KBM-7 (cell line): ENCODE data around the gene KIRREL3.

Experiments used
- DNase-seq: peaks from one replicate; pipeline ENCODE4 v3.0.0-alpha.2; 2015
- in situ Hi-C: fragments of 300-500 bp; cut with MboI; formaldehyde crosslinking; loops from 2 replicates; pipeline ENCODE4 v1.14.3; 2020; ENCODE audit warnings: low sequenced_read_pairs, low pct_unique_long_range_greater_than_20kb, mixed read lengths

Gene KIRREL3

DNA sequence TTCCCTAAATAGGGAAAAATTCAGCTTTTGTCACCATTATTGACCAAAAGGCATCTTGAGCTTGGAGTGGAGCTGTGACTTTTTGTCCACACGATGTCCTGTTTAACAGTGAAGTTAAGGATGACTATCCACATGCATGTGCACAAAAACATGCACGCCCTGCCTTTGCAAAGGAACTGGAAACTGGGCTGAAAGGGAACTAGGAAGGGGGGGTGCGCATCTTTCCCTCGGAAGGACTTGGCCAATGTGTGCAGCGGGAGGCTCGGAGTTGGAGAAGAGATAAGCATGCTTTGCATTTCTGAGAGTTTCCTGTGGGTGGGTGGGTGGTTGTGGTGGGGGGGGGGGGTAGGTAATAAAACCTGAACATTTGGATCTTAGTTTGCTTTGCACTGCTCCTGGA is 411 bp upstream of the KIRREL3 start:
- in situ Hi-C loops: no loop called here
- no peak for DNase-seq

GRCh38 chr11:126999366-126999765 is 1.2 kb downstream of the KIRREL3 start:
- in situ Hi-C loops: no loop called here
- DNase-seq: no peak

DNA sequence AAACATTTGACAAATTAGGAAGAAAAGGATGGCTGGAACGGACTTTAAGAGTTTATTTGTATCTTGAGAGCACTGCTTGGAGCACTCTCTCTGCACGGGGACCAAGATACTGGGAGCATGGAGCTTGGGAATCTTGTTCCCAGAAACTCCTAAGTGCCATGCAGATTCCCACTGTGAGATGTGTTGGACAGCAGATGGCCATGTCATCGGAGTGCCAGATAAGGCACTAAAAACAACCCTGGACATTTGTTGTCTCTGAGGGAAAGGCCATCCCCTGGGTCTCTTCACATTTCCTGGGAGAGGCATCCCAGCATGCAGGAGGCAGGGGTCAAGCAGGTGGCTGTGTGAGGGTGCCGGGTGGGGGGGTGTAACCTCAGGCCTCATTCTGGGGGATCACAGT is 2.9 kb downstream of the KIRREL3 start:
- DNase-seq: no peak
- in situ Hi-C loops: no loop called here

DNA sequence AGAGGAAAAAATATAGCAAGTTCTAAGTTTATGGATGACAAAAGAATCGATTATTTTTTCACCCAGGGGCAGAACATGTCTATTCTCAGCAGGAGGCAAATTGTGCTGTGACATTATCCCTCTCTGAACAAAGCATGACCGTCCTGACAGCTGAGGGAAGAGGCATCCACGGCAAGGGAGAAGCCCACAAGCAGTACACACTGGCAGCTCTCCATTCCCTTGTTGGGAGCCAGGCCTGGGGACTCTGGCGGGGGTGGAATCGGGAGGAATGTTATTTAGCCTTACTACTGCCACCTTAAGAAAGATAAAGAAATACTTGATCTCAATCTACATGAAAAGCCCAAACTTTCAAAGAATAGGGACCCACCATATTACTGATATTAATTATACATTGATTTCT is 3.4 kb downstream of the KIRREL3 start:
- in situ Hi-C loops: no loop called here
- no peak for DNase-seq

DNA sequence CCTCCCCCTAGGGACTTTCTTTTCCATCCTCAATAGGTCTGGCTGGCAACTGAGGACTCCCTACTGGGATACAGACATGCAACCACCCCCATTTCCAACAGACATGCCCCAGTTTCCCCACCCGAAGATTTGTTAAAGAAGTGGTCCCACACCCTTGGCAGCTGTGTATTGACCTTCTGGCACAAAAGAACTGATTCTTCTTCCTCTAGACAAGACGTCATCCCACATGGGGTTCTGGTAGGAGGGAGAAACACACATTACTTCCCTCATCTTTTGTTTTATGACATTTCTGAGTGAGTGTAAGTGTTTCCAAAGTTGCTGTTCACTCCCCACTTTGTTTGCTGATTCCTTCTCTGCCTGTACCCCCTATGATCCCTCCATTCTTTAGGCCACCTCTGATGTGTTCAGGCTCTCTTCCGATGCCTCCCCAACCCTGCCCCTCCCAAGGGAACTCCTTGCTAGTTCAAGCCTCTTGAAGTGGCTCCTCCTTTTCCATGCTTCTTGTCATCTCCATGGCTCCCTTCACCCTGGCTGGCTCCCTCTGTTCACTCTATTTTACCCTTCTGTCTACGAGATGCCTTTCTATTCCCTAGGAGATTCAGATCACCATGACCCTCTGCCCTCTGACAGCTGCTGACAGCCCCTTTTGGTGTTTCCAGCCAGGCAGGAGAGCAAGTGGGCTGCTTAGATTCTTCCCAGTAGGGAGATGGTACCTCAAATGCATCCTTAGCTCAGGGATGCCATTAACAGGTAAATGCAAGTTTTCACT is 4.3 kb downstream of the KIRREL3 start:
- in situ Hi-C loops: no loop called here
- DNase-seq: no peak

DNA sequence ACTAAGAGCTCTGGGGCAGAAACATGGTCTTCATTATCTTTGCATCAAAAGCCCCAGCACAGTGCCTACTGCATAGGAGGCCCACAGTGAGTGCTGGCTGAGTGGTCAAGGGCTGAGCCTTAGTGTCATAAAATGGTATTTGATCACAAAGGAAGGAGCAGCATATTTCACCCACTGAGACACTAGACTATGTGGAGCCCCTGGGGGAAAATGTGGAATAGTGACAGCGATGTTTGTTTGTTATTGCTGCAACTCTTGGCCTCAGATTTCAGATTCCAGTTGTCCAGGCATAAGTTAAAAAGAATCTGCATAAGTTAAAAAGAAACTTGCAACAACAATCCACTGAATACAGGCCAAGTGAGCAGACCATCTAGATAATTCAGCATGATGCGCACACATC is 7.0 kb downstream of the KIRREL3 start:
- no peak for DNase-seq
- in situ Hi-C loops: no loop called here

DNA sequence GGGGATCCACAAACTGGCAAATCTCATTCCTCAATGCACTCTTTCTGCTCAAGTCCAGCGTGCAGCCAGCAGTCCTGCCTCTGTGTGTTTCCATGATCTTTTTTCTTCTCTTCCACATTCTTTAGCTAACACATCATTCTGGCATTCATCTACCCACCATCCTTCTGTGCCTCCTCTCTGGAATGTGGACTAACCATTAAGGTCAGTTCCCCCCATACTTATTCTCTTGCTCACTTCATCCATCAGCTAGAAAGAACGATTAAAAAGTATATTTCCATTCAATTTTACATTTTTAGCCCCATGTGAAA is 7.8 kb downstream of the KIRREL3 start:
- in situ Hi-C loops: no loop called here
- DNase-seq: no peak

GRCh38 chr11:126992065-126992803 is 8.3 kb downstream of the KIRREL3 start:
- in situ Hi-C loops: no loop called here
- DNase-seq: no peak

DNA sequence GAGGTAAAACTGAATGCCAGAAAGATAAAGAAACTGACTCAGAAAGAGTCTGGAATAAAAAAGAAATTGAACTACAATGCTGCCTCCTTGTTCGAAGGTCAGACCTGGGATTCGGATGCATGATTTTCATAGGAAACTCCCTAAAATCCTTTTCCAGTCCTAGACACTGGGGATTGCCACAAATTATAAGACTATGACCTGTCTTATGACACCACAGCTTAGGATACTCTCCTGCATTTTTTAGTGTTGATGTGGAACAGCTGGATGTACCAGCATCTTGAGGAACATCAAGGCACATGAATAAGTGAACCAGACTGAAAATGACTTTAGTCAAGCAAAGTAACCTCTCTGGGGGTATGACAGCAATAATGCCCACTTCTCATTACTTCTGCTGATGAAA is 9.0 kb downstream of the KIRREL3 start:
- in situ Hi-C loops: no loop called here
- DNase-seq: no peak

DNA sequence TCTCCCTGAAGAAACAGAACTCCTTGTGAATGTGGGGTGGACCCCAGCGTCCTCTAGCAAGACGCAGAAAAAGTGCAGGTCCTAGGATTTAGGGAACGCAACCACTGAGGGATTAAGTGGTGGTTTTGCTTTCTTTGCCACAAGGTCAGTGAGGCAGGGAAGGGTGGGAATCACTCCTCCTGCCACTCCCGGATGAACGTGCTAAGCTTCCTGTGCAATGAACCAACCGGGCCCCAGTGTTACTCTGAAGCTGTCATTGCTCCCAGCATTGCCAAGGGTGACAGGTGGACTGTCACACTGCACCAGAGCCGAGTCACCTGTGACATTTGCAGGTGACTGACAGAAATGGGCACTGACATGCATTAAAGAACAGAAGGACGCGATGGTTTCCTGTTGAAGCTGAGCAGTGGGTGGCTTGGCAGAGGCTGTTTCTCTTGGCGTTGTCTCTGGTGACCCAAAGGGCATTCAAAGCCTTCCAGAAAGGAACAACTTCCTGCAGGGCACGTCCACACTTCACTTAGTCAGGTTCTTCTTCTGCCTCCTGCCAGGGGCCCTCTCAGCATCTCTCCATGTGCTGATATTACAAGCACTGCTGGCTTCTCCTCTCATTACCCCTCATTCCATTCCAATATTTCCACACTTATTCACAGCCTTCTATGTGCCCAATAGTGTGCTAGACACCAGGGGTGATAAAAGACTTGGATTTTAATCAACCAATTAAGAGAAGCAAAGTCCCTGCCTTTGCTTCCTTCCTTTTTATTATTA is 9.7 kb downstream of the KIRREL3 start:
- DNase-seq: no peak
- in situ Hi-C loops: no loop called here

DNA sequence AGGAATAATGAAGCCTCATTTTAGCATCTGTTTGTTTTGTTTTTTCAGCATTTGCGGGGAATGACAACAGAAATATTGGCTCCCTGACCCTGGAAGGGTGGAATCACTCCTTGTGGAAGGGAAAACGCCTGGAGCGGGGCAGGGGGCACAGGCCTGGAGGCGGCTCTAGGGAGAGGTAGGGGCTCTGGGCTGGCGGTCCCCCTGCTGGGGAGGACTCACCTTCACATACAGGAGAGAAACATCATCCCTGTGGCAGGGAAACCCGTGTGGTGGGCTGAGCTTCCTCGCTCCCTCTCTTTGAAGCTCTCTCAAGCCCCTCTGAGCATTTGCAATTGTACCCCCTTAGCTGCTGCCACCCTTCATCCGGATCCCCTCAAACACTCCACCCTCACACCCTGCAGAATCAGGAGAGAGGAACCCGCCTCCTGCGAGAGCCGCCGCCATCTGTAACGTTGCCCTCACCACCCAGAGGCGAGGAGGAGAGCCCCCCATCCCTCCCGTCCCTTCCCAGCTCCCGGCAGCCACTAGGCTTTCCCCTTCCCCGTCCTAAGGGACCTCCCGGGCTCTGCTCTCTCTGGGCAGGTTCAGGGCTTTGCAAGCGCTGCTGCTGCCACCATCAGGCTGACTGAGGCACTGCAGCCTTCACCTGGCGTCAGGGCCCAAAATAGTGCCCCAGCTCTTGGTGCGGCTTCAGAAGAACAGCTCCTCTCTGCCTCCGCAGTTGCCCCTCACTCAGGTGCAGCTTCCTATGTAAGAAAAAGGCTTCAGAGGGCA is 10.4 kb downstream of the KIRREL3 start:
- in situ Hi-C loops: no loop called here
- peak; percentile 74 for DNase-seq

GRCh38 chr11:126988655-126989054 is 11.9 kb downstream of the KIRREL3 start:
- in situ Hi-C loops: no loop called here

DNA sequence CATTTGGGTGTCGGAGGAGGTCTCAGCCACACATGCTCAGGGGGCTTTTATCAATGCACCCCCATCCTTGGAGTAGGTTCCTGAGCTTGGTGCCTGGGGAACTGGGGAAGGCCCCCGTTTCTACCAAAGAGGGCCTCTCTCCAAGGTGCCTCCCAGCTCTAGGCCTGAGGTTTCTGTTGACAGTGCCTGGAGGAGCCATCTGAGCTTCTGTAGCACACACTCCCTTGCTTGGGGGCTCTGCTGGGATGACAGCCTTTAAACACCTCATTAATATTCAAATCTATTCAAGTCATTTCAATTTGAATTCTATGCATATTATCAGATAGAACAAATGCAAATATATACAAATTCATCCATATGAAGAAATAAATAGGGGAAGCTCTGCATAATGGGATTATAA is 18.9 kb downstream of the KIRREL3 start:
- DNase-seq: no peak
- in situ Hi-C loops: no loop called here

More at GRCh38 chr11:126988655-126989054, 11.9 kb downstream of the KIRREL3 start:
- no peak for DNase-seq

GRCh38 chr11:126978911-126979310 is 21.7 kb downstream of the KIRREL3 start:
- no peak for DNase-seq
- in situ Hi-C loops: no loop called here

DNA sequence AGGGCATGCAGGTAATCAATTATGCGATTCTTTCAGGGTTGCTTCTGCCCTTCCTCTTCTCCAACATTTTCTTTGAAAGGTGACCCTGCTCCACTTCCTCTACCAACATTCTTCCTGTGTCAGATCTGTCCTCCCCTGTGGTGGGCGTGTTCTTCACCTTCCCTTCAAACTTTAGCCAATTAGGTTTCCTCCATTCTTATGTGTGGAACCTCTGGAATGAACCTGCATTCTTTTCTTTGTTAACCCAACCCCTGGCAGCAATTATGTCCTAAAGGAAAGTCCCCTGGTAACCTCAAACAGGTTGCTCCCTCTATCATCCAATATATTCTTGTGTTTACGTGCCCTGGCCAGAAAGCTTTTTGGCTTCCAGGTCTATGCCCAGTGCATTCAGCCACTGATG is 22.4 kb downstream of the KIRREL3 start:
- DNase-seq: no peak
- in situ Hi-C loops: no loop called here

DNA sequence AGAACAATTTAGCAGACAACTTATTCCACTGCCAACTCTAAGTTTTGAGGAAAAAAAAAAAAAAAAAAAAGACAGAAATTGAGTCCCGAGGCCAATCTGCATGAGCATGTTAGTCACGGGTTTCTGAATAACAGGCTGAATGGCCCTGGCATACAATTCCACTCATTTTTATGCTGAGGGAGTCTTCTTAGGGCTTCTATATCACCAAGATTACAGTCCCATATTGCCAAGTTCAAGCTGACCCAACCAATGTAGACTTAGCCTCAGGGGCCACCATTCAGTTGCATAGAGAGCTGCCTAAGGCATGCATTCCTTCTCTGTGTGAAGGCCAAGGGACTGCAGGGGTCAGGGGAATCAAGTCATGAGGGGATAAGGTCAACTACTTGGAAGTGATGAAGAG is 27.5 kb downstream of the KIRREL3 start:
- no peak for DNase-seq
- in situ Hi-C loops: no loop called here

- no peak for DNase-seq
- in situ Hi-C loops: no loop called here
These were observed 29.3 kb downstream of the KIRREL3 start for GRCh38 chr11:126971305-126971704.

GRCh38 chr11:126969865-126970479 is 30.6 kb downstream of the KIRREL3 start:
- peak; percentile 7 for DNase-seq
- in situ Hi-C loops: no loop called here

DNA sequence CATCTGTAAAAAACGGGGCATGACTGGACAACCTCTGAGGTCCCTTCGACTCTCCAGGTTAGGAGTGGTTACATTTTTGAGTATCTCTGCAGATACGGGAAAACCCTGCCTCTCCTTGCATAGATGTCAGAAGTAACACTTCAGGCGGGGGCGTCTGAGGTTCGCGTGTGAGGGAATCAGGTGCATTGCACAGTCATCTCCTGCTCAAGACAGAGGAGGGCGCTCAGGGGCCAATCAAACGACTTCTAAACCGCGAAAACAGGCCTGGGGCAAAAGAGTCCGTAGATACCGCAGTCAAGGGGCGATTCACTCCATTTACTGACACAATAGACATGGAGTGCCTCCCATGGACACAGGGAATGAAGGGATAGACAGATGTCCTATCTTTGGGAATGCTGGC is 31.7 kb downstream of the KIRREL3 start:
- in situ Hi-C loops: no loop called here
- peak; percentile 7 for DNase-seq
